NCI-H1694 treated with DMSO at 0.1 percent for 48 hours (cell line): ENCODE data around the gene NDUFA8.
A peak's percentile ranks its signal among the peaks of the same experiment; 100 is the strongest.

ENCODE experiments used
- DNase-seq: peaks from one replicate; lab custom pipeline; 2025; lab: John Stamatoyannopoulos, UW

The NDUFA8 gene

GRCh38 chr9:122135529-122135859 is 24.1 kb downstream of the NDUFA8 start:
- DNase-seq: no peak

- DNase-seq: no peak
These were observed 24.6 kb downstream of the NDUFA8 start for GRCh38 chr9:122134822-122135528.

GRCh38 chr9:122133984-122134535 is 25.5 kb downstream of the NDUFA8 start:
- no peak for DNase-seq

GRCh38 chr9:122133263-122133983 is 26.2 kb downstream of the NDUFA8 start:
- no peak for DNase-seq

- DNase-seq: no peak
These were observed 27.0 kb downstream of the NDUFA8 start for GRCh38 chr9:122132539-122132938.

GRCh38 chr9:122131401-122132001 is 28.1 kb downstream of the NDUFA8 start:
- DNase-seq: no peak

- DNase-seq: no peak
These were observed 28.7 kb downstream of the NDUFA8 start for GRCh38 chr9:122130837-122131236.

GRCh38 chr9:122129969-122130368 is 29.6 kb downstream of the NDUFA8 start:
- DNase-seq: no peak

GRCh38 chr9:122128969-122129343 is 30.6 kb downstream of the NDUFA8 start:
- no peak for DNase-seq

- no peak for DNase-seq
These were observed 31.3 kb downstream of the NDUFA8 start for GRCh38 chr9:122128007-122128968.

- DNase-seq: no peak
These were observed 32.2 kb downstream of the NDUFA8 start for GRCh38 chr9:122127396-122127798.

GRCh38 chr9:122126331-122127261 is 33.0 kb downstream of the NDUFA8 start:
- no peak for DNase-seq

- no peak for DNase-seq
These were observed 33.9 kb downstream of the NDUFA8 start for GRCh38 chr9:122125509-122126330.

GRCh38 chr9:122125158-122125508 is 34.4 kb downstream of the NDUFA8 start:
- peak; percentile 51 for DNase-seq

GRCh38 chr9:122124528-122124927 is 35.1 kb downstream of the NDUFA8 start:
- no peak for DNase-seq

- DNase-seq: no peak
These were observed 35.5 kb downstream of the NDUFA8 start for GRCh38 chr9:122124048-122124447.

GRCh38 chr9:122122903-122123632 is 36.5 kb downstream of the NDUFA8 start:
- peak; percentile 46 for DNase-seq

- DNase-seq: no peak
These were observed 37.1 kb downstream of the NDUFA8 start for GRCh38 chr9:122122468-122122867.

GRCh38 chr9:122121931-122122330 is 37.6 kb downstream of the NDUFA8 start:
- DNase-seq: no peak
